Peyer's patch (tissue), 4 donors: ENCODE measurements around the gene LGALS12. TPM values are rescaled to one million over a fixed set of nuclear protein-coding genes. Genes with fewer than 3 reads are reported as not detected.

Source experiments
- DNase-seq, 3 donors: peaks; one replicate each; pipeline ENCODE4 v3.0.0-alpha.2; 2017 to 2019
- H3K27ac ChIP-seq, 4 donors: fragments of 200-600 bp; sonication (generic); one replicate each; pipeline ENCODE4 v1.5.1; 2016 to 2019
- H3K27me3 ChIP-seq, 2 donors: fragments of 200-600 bp; sonication (generic); one replicate each; pipeline ENCODE4 v1.5.1; 2019
- H3K36me3 ChIP-seq, 3 donors: fragments of 200-600 bp; sonication (generic); one replicate each; pipeline ENCODE4 v1.5.1; 2016 to 2019
- H3K4me1 ChIP-seq, 4 donors: fragments of 200-600 bp; sonication (generic); one replicate each; pipeline ENCODE4 v1.5.1; 2016 to 2019
- H3K4me3 ChIP-seq, 4 donors: fragments of 200-600 bp; sonication (generic); 1 replicate in 3 of 4; 2 replicates in 1 of 4; pipeline ENCODE4 v1.5.1; 2016 to 2019; ENCODE audit warnings: mild to moderate bottlenecking in 1 of 4
- H3K9me3 ChIP-seq, 4 donors: fragments of 200-600 bp; sonication (generic); one replicate each; pipeline ENCODE4 v1.5.1; 2016 to 2019; ENCODE audit warnings: mild to moderate bottlenecking in 1 of 4
- CTCF ChIP-seq, 6 experiments: fragments of 450-650 bp in 4 of 6; fragments of 200-600 bp in 2 of 6; sonication (generic) in 1 of 6; IDR thresholded peaks; one replicate each; pipeline ENCODE4 v1.5.1; 2017 to 2019; ENCODE audit warnings: antibody characterized with exemption in 6 of 6, mild to moderate bottlenecking in 3 of 6, moderate library complexity in 1 of 6
- POLR2A ChIP-seq, 2 donors: fragments of 450-650 bp; IDR thresholded peaks; one replicate each; pipeline ENCODE4 v1.5.1; 2017; ENCODE audit warnings: antibody characterized with exemption in 2 of 2, mild to moderate bottlenecking in 2 of 2, moderate library complexity in 2 of 2
- total RNA-seq, 4 donors: library from RNA; depleted of rRNA; stranded (reverse); fragments of >200 nt; gene quantifications; one replicate each; pipeline ENCODE4 v1.1.0, GENCODE V29; 2016

LGALS12 gene
- total RNA-seq, 4 donors from 2014 or later: 0.53 TPM; not detected in 3

DNA sequence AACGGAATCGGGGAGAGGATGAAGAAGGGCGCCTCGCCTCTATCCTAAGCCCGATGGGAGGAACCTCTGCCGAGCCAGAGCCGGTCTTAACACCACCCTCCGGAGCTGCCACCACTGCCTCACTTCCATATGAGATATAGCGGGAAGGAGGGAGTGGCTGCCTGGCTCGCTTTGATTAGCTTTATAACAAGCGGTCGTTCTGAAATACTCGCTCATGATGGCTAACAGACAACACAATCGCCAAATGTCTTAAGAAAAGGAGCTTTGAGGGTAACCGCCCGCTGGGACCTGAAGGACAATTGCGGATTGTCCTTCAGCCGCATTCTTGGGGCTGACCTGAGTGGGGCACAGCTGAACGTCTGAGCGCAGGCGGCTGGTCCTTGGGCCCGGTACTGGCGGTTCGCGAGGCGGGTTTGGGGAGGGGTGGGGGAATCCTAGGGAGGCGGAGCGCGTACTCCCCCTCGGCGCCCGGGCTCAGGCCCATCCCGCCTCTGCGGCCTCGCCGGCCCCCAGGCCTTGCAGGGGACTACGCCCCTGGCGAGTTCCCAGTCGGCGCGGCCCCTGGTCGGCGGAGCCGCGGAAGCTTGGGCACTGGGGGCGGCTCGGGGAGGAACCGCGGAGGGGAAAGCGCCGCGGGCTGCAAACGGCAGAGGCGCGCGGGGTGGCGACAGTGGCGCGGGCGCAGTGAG, 15.2 kb upstream of the LGALS12 start, which contains the start of gene PLAAT5:
TSS of gene PLAAT5 (minus strand) at position 617 of the 689 bp plus-strand sequence. CDS start at position 484, 133 bp downstream.
- DNase-seq: peak in 1 of 3 donors; percentile 57
- Histone ChIP-seq H3K9me3 (no peaks in the 10 kb centered on the region), H3K27me3 (no peaks in the 10 kb centered on the region), H3K4me1 (peaks cover 0 to 17% (median 0%) of the 10 kb centered on the region in 4 donors), H3K4me3 (peak within 1 kb of the TSS; percentile 34 to 58 (median 42)), H3K27ac (peak within 1 kb of the TSS; percentile 14 to 63 (median 46)), H3K36me3 (no peaks in the 10 kb centered on the region)
- TF ChIP-seq POLR2A (IDR thresholded peaks at IDR 0.05): no peak
- TF ChIP-seq CTCF (IDR thresholded peaks at IDR 0.05): no peak

GRCh38 chr11:63491240-63491587, 14.7 kb upstream of the LGALS12 start:
- peak overlapping the region; percentile 14 to 63 (median 46) for H3K27ac ChIP-seq
- peaks cover 0 to 17% (median 0%) of the 10 kb centered on the region in 4 donors for H3K4me1 ChIP-seq
- H3K36me3 ChIP-seq: no peaks in the 10 kb centered on the region
- H3K9me3 ChIP-seq: no peaks in the 10 kb centered on the region
- no peaks in the 10 kb centered on the region for H3K27me3 ChIP-seq
- peak overlapping the region; percentile 34 to 58 (median 42) for H3K4me3 ChIP-seq
- no peak for DNase-seq
- TF ChIP-seq POLR2A (IDR thresholded peaks at IDR 0.05) (no peak), CTCF (IDR thresholded peaks at IDR 0.05) (no peak)

GRCh38 chr11:63491636-63492372, 14.1 kb upstream of the LGALS12 start:
- Histone ChIP-seq H3K4me3 (peak overlapping the region in 2 of 4 donors; percentile 46 to 58), H3K9me3 (no peaks in the 10 kb centered on the region), H3K36me3 (no peaks in the 10 kb centered on the region), H3K27ac (peak overlapping the region in 1 of 4 donors; percentile 63), H3K27me3 (no peaks in the 10 kb centered on the region), H3K4me1 (peaks cover 0 to 17% (median 0%) of the 10 kb centered on the region in 4 donors)
- DNase-seq: no peak
- TF ChIP-seq CTCF (IDR thresholded peaks at IDR 0.05) (no peak), POLR2A (IDR thresholded peaks at IDR 0.05) (no peak)

GRCh38 chr11:63492441-63492840, 13.4 kb upstream of the LGALS12 start:
- Histone ChIP-seq H3K36me3 (no peaks in the 10 kb centered on the region), H3K27me3 (no peaks in the 10 kb centered on the region), H3K4me1 (peaks cover 0 to 17% (median 0%) of the 10 kb centered on the region in 4 donors), H3K4me3 (no peak overlapping the region), H3K27ac (no peak overlapping the region), H3K9me3 (no peaks in the 10 kb centered on the region)
- no peak for TF ChIP-seq POLR2A (IDR thresholded peaks at IDR 0.05)
- TF ChIP-seq CTCF (IDR thresholded peaks at IDR 0.05): no peak
- DNase-seq: no peak

DNA sequence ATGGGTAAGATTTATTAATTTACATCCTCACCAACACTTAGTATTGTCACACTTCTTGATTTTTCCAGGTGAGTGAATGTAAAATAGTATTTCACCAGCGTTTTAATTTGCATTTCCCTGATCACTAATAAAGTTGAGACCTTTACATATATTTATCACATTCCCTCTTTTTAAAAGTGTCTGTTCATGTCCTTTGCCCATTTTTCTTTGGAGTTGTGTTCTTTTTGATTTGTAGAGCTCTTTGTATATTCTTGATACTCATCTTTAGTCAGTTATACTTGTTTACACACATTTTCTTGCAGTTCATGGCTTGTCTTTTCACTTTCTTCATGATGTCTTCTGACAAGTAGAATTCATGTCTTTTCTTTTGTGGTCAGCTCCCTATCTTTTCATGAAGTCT, 12.8 kb upstream of the LGALS12 start:
- Histone ChIP-seq H3K9me3 (no peaks in the 10 kb centered on the region), H3K27me3 (no peaks in the 10 kb centered on the region), H3K36me3 (no peaks in the 10 kb centered on the region), H3K4me1 (peaks cover 0 to 17% (median 0%) of the 10 kb centered on the region in 4 donors), H3K27ac (no peak overlapping the region), H3K4me3 (no peak overlapping the region)
- TF ChIP-seq POLR2A (IDR thresholded peaks at IDR 0.05): no peak
- TF ChIP-seq CTCF (IDR thresholded peaks at IDR 0.05): no peak
- DNase-seq: no peak
